A673 (cell line): ENCODE measurements around the gene B3GLCT.

Experiments
- CTCF ChIP-seq: fragments of 300-800, 200-600 bp; sonication (generic); conservative IDR thresholded peaks from 2 replicates; pipeline ENCODE4 v1.5.1; 2017; ENCODE audit warnings: low read depth, mild to moderate bottlenecking, antibody characterized with exemption, low read length, moderate library complexity, mixed read lengths
- EZH2 ChIP-seq: fragments of 200-600 bp; sonication (generic); IDR thresholded peaks from 2 replicates; pipeline ENCODE4 v1.6.1; 2017; ENCODE audit warnings: borderline replicate concordance, low read depth, mild to moderate bottlenecking, mixed read lengths, antibody characterized with exemption, low read length; ENCODE audit not compliant: poor library complexity, severe bottlenecking

- TF ChIP-seq EZH2 (no peak), CTCF (no peak)
These were observed 49.3 kb downstream of the B3GLCT start for GRCh38 chr13:31248965-31249539.
